Activated T-helper 1 cell treated with anti-CD3 and anti-CD28 coated beads, Interleukin-12 subunit alpha, Interleukin-12 subunit beta, Interleukin-2, Interleukin-4 antibody, amounts not matched to agents 30 ng/mL and 10 ng/mL and 1 ng/mL, durations not matched to agents 14 hours and 24 hours and 36 hours (primary cell): Measurements from ENCODE around the gene LTO1. TPM values are rescaled to one million over a fixed set of nuclear protein-coding genes. Genes with fewer than 3 reads are reported as not detected.

Experiments
- DNase-seq: peaks from one replicate; pipeline ENCODE4 v3.0.0; 2021; ENCODE audit warnings: low spot score
- H3K27ac Mint-ChIP-seq: one replicate; pipeline ENCODE4 v1.8.0; 2021; ENCODE audit warnings: mild to moderate bottlenecking, mixed read lengths
- H3K27me3 Mint-ChIP-seq: one replicate; pipeline ENCODE4 v1.8.0; 2022; ENCODE audit warnings: mild to moderate bottlenecking, moderate library complexity, mixed read lengths; ENCODE audit not compliant: insufficient read depth
- H3K36me3 Mint-ChIP-seq: one replicate; pipeline ENCODE4 v1.8.0; 2021; ENCODE audit warnings: low read depth, mixed read lengths
- H3K4me1 Mint-ChIP-seq: one replicate; pipeline ENCODE4 v1.8.0; 2021; ENCODE audit warnings: low read depth, mixed read lengths
- H3K4me3 Mint-ChIP-seq: one replicate; pipeline ENCODE4 v1.8.0; 2021; ENCODE audit warnings: mild to moderate bottlenecking, moderate library complexity, mixed read lengths
- H3K9me3 Mint-ChIP-seq: one replicate; pipeline ENCODE4 v1.8.0; 2021; ENCODE audit warnings: mixed read lengths
- intact Hi-C: fragments of 100-400 bp; cut with micrococcal nuclease; formaldehyde crosslinking; loops from one replicate; pipeline ENCODE4 v1.15.1; 2024
- total RNA-seq: library from RNA; stranded (reverse); gene quantifications from 2 replicates; pipeline ENCODE4 v1.2.3, GENCODE V29; 2022

Gene LTO1
- total RNA-seq, 1 donor from 2014 or later = 28.1 TPM

GRCh38 chr11:69705901-69706787 is 31.0 kb upstream of the LTO1 start:
- Mint-ChIP-seq H3K27ac (no peak overlapping the region), H3K36me3 (no peaks in the 10 kb centered on the region), H3K4me1 (no peaks in the 10 kb centered on the region), H3K27me3 (peaks cover 57% of the 10 kb centered on the region), H3K4me3 (no peak overlapping the region), H3K9me3 (no peaks in the 10 kb centered on the region)
- DNase-seq = no peak
- intact Hi-C loops = loop anchor here (5.0 kb wide), 1 partner anchor 71 kb away; the partner anchor contains the start of gene FGF4

GRCh38 chr11:69705351-69705811 is 30.2 kb upstream of the LTO1 start:
- DNase-seq = no peak
- H3K9me3 Mint-ChIP-seq = no peaks in the 10 kb centered on the region
- no peaks in the 10 kb centered on the region for H3K4me1 Mint-ChIP-seq
- H3K27me3 Mint-ChIP-seq = peaks cover 62% of the 10 kb centered on the region
- H3K36me3 Mint-ChIP-seq = no peaks in the 10 kb centered on the region
- intact Hi-C loops = loop anchor here (5.0 kb wide), 1 partner anchor 72 kb away; the partner anchor contains the start of gene FGF4
- H3K27ac Mint-ChIP-seq = no peak overlapping the region
- H3K4me3 Mint-ChIP-seq = no peak overlapping the region

GRCh38 chr11:69704508-69705253 is 29.5 kb upstream of the LTO1 start:
- no peak overlapping the region for H3K4me3 Mint-ChIP-seq
- H3K36me3 Mint-ChIP-seq = no peaks in the 10 kb centered on the region
- H3K9me3 Mint-ChIP-seq = no peaks in the 10 kb centered on the region
- peaks cover 65% of the 10 kb centered on the region for H3K27me3 Mint-ChIP-seq
- intact Hi-C loops = loop anchor here (5.0 kb wide), 1 partner anchor 73 kb away; the partner anchor contains the start of gene FGF4
- no peaks in the 10 kb centered on the region for H3K4me1 Mint-ChIP-seq
- DNase-seq = no peak
- peak overlapping the region; percentile 40 for H3K27ac Mint-ChIP-seq

- no peak for DNase-seq
Measured at GRCh38 chr11:69703768-69704507, 28.8 kb upstream of the LTO1 start, which contains the start of gene FGF19. Gene FGF19, minus strand, starts transcription at chr11:69704022. Its CDS starts 146 bp downstream, at chr11:69703876.

GRCh38 chr11:69703453-69703767 is 28.3 kb upstream of the LTO1 start:
- Mint-ChIP-seq H3K27me3 (peaks cover 64% of the 10 kb centered on the region), H3K9me3 (no peaks in the 10 kb centered on the region), H3K36me3 (no peaks in the 10 kb centered on the region), H3K27ac (no peak overlapping the region), H3K4me1 (no peaks in the 10 kb centered on the region), H3K4me3 (no peak overlapping the region)
- no peak for DNase-seq
- intact Hi-C loops = loop anchor here (2.0 kb wide), 2 partner anchors 61 to 113 kb away; no protein-coding TSS in a partner anchor

More at GRCh38 chr11:69703768-69704507, 28.8 kb upstream of the LTO1 start, which contains the start of gene FGF19:
- Mint-ChIP-seq H3K27ac (peak within 1 kb of the TSS; percentile 40), H3K4me3 (no peak within 1 kb of the TSS), H3K27me3 (peaks cover 68% of the 10 kb centered on the region), H3K4me1 (no peaks in the 10 kb centered on the region), H3K36me3 (no peaks in the 10 kb centered on the region), H3K9me3 (no peaks in the 10 kb centered on the region)
- intact Hi-C loops = loop anchor here (2.0 kb wide), 2 partner anchors 61 to 113 kb away; no protein-coding TSS in a partner anchor

GRCh38 chr11:69702769-69703452 is 27.8 kb upstream of the LTO1 start:
- DNase-seq = no peak
- Mint-ChIP-seq H3K36me3 (no peaks in the 10 kb centered on the region), H3K9me3 (no peaks in the 10 kb centered on the region), H3K4me1 (no peaks in the 10 kb centered on the region), H3K27ac (no peak overlapping the region), H3K27me3 (peaks cover 60% of the 10 kb centered on the region), H3K4me3 (no peak overlapping the region)
- intact Hi-C loops = loop anchor here (2.0 kb wide), 2 partner anchors 60 to 114 kb away; no protein-coding TSS in a partner anchor

- Mint-ChIP-seq H3K36me3 (no peaks in the 10 kb centered on the region), H3K9me3 (no peaks in the 10 kb centered on the region), H3K4me1 (no peaks in the 10 kb centered on the region), H3K4me3 (no peak overlapping the region), H3K27ac (no peak overlapping the region), H3K27me3 (peaks cover 55% of the 10 kb centered on the region)
- no peak for DNase-seq
- intact Hi-C loops = loop anchor here (2.0 kb wide), 2 partner anchors 59 to 115 kb away; no protein-coding TSS in a partner anchor
Measured at GRCh38 chr11:69702239-69702691, 27.1 kb upstream of the LTO1 start.

- H3K36me3 Mint-ChIP-seq = no peaks in the 10 kb centered on the region
- H3K27me3 Mint-ChIP-seq = peaks cover 38% of the 10 kb centered on the region
- H3K9me3 Mint-ChIP-seq = no peaks in the 10 kb centered on the region
- H3K27ac Mint-ChIP-seq = no peak overlapping the region
- no peak for DNase-seq
- intact Hi-C loops = no loop called here
- H3K4me3 Mint-ChIP-seq = no peak overlapping the region
- H3K4me1 Mint-ChIP-seq = no peaks in the 10 kb centered on the region
Measured at GRCh38 chr11:69700278-69701140, 25.4 kb upstream of the LTO1 start.

GRCh38 chr11:69699213-69699612 is 24.1 kb upstream of the LTO1 start:
- DNase-seq = no peak
- peaks cover 29% of the 10 kb centered on the region for H3K27me3 Mint-ChIP-seq
- H3K9me3 Mint-ChIP-seq = no peaks in the 10 kb centered on the region
- intact Hi-C loops = no loop called here
- H3K4me1 Mint-ChIP-seq = no peaks in the 10 kb centered on the region
- H3K36me3 Mint-ChIP-seq = no peaks in the 10 kb centered on the region
- H3K27ac Mint-ChIP-seq = no peak overlapping the region
- H3K4me3 Mint-ChIP-seq = no peak overlapping the region

- H3K36me3 Mint-ChIP-seq = no peaks in the 10 kb centered on the region
- DNase-seq = no peak
- H3K4me1 Mint-ChIP-seq = no peaks in the 10 kb centered on the region
- no peak overlapping the region for H3K4me3 Mint-ChIP-seq
- intact Hi-C loops = no loop called here
- H3K9me3 Mint-ChIP-seq = no peaks in the 10 kb centered on the region
- H3K27ac Mint-ChIP-seq = no peak overlapping the region
- peaks cover 29% of the 10 kb centered on the region for H3K27me3 Mint-ChIP-seq
Measured at GRCh38 chr11:69698362-69698761, 23.2 kb upstream of the LTO1 start.

GRCh38 chr11:69697861-69698260 is 22.7 kb upstream of the LTO1 start:
- H3K36me3 Mint-ChIP-seq = no peaks in the 10 kb centered on the region
- peaks cover 25% of the 10 kb centered on the region for H3K27me3 Mint-ChIP-seq
- no peak for DNase-seq
- intact Hi-C loops = no loop called here
- no peak overlapping the region for H3K27ac Mint-ChIP-seq
- H3K4me1 Mint-ChIP-seq = no peaks in the 10 kb centered on the region
- no peaks in the 10 kb centered on the region for H3K9me3 Mint-ChIP-seq
- no peak overlapping the region for H3K4me3 Mint-ChIP-seq
